ENCODE data around the gene ACBD6.

ACBD6 gene

GRCh38 chr1:180498594-180498993 is 3.8 kb downstream of the ACBD6 start:
- Histone ChIP-seq H3K4me3 (ENCODE audit: low read depth, low read length) (no peak overlapping the region), H3K27ac (ENCODE audit: extremely low read depth, low read depth, low read length) (no peak overlapping the region), H3K4me1 (ENCODE audit: control insufficient read depth, insufficient read depth, low read length) (no peaks in the 10 kb centered on the region), H3K9me3 (ENCODE audit: control insufficient read depth, insufficient read depth, low read depth, low read length) (no peaks in the 10 kb centered on the region), H3K36me3 (ENCODE audit: control insufficient read depth in 2 of 2, insufficient read depth in 1 of 2, low read length in 2 of 2) (peaks cover 11 to 40% of the 10 kb centered on the region in 2 experiments)
- TF ChIP-seq ZNF157 (tag by site-specific recombination; IDR thresholded peaks at IDR 0.05) (no peak), ZSCAN23 (tag by site-specific recombination; IDR thresholded peaks at IDR 0.05) (no peak), ZNF48 (tag by site-specific recombination; IDR thresholded peaks at IDR 0.05) (no peak), ZBTB8A (tag by site-specific recombination; IDR thresholded peaks at IDR 0.05) (no peak), ZNF510 (tag by site-specific recombination; IDR thresholded peaks at IDR 0.05; ENCODE audit: insufficient replicate concordance) (no peak), ZNF23 (tag by site-specific recombination; IDR thresholded peaks at IDR 0.05; ENCODE audit: borderline replicate concordance) (no peak), ZNF621 (tag by site-specific recombination; IDR thresholded peaks at IDR 0.05) (no peak), ZNF138 (tag by site-specific recombination; IDR thresholded peaks at IDR 0.05; ENCODE audit: borderline replicate concordance) (no peak), ZSCAN16 (tag by site-specific recombination; IDR thresholded peaks at IDR 0.05) (no peak), ZNF785 (tag by site-specific recombination; IDR thresholded peaks at IDR 0.05) (no peak), ZFP41 (tag by site-specific recombination; IDR thresholded peaks at IDR 0.05; ENCODE audit: borderline replicate concordance) (no peak), ZNF239 (tag by site-specific recombination; IDR thresholded peaks at IDR 0.05) (no peak), ZNF521 (tag by site-specific recombination; IDR thresholded peaks at IDR 0.05) (no peak), PRDM6 (tag by site-specific recombination; IDR thresholded peaks at IDR 0.05) (no peak), ZNF354C (tag by site-specific recombination; IDR thresholded peaks at IDR 0.05; ENCODE audit: borderline replicate concordance, low read depth) (no peak), MZF1 (tag by site-specific recombination; IDR thresholded peaks at IDR 0.05; ENCODE audit: borderline replicate concordance) (no peak), ZNF274 (IDR thresholded peaks at IDR 0.05; ENCODE audit: low read length) (no peak), ZNF274 (tag by site-specific recombination; IDR thresholded peaks at IDR 0.05; ENCODE audit: borderline replicate concordance) (no peak), ZEB2 (tag by site-specific recombination; IDR thresholded peaks at IDR 0.05) (no peak)
- ChIA-PET CTCF (interaction anchor here (0.6 to 1.3 kb wide), 5 partner anchors 9 to 318 kb away, joined by 3 to 7 read pairs (median 4); no protein-coding TSS in a partner anchor), POLR2A (interaction anchor here (0.6 kb wide), 1 partner anchor 607 kb away, joined by 4 read pairs; no protein-coding TSS in a partner anchor)

GRCh38 chr1:180497826-180498225 is 4.6 kb downstream of the ACBD6 start:
- peaks cover 14 to 45% of the 10 kb centered on the region in 2 experiments for H3K36me3 ChIP-seq (ENCODE audit: control insufficient read depth in 2 of 2, insufficient read depth in 1 of 2, low read length in 2 of 2)
- CTCF ChIA-PET: interaction anchor here (1.3 kb wide), 1 partner anchor 15 kb away, joined by 7 read pairs; no protein-coding TSS in a partner anchor
- no peak for TF ChIP-seq ZNF623 (tag by site-specific recombination; IDR thresholded peaks at IDR 0.05)
- TF ChIP-seq YY1 (tag by site-specific recombination; IDR thresholded peaks at IDR 0.05): no peak
- no peak for TF ChIP-seq ZNF280D (tag by site-specific recombination; IDR thresholded peaks at IDR 0.05)
- TF ChIP-seq ZBTB48 (tag by site-specific recombination; IDR thresholded peaks at IDR 0.05): no peak
- no peak for TF ChIP-seq GLI2 (tag by site-specific recombination; IDR thresholded peaks at IDR 0.05; ENCODE audit: borderline replicate concordance, low read depth)
- no peak for TF ChIP-seq ZBTB20 (tag by site-specific recombination; IDR thresholded peaks at IDR 0.05)
- TF ChIP-seq RBAK (tag by site-specific recombination; IDR thresholded peaks at IDR 0.05): no peak
- TF ChIP-seq HOXC10 (CRISPR knock-in tag; IDR thresholded peaks at IDR 0.05): no peak
- no peak for TF ChIP-seq KLF7 (tag by site-specific recombination; IDR thresholded peaks at IDR 0.05; ENCODE audit: borderline replicate concordance)
- TF ChIP-seq ZFHX2 (tag by site-specific recombination; conservative IDR thresholded peaks at IDR 0.05): no peak
- no peak for TF ChIP-seq ZNF2 (tag by site-specific recombination; IDR thresholded peaks at IDR 0.05)
- H3K27ac ChIP-seq (ENCODE audit: extremely low read depth, low read depth, low read length): no peak overlapping the region
- no peak overlapping the region for H3K4me3 ChIP-seq (ENCODE audit: low read depth, low read length)
- POLR2A ChIA-PET: no interaction called here
- H3K4me1 ChIP-seq (ENCODE audit: control insufficient read depth, insufficient read depth, low read length): no peaks in the 10 kb centered on the region
- H3K9me3 ChIP-seq (ENCODE audit: control insufficient read depth, insufficient read depth, low read depth, low read length): no peaks in the 10 kb centered on the region

All from HEK293 (cell line).